Skeletal muscle tissue (tissue), 4 donors: ENCODE measurements around the gene ZNF12. TPM values are rescaled to one million over a fixed set of nuclear protein-coding genes. Genes with fewer than 3 reads are reported as not detected.
A peak's percentile ranks its signal among the peaks of the same experiment; 100 is the strongest.

Experiments
- H3K27ac ChIP-seq: one replicate; pipeline ENCODE4 v1.7.0; 2013; ENCODE audit warnings: mild to moderate bottlenecking, low read depth, low read length, inconsistent platforms
- H3K27me3 ChIP-seq, 3 donors: one replicate each; pipeline ENCODE4 v1.7.0; 2013; ENCODE audit warnings: low read length in 3 of 3; ENCODE audit not compliant: control insufficient read depth in 3 of 3, insufficient read depth in 3 of 3
- H3K36me3 ChIP-seq, 3 donors: one replicate each; pipeline ENCODE4 v1.7.0; 2013; ENCODE audit warnings: low read length in 3 of 3; ENCODE audit not compliant: control insufficient read depth in 3 of 3, insufficient read depth in 3 of 3
- H3K4me1 ChIP-seq, 3 donors: one replicate each; pipeline ENCODE4 v1.7.0; 2013; ENCODE audit warnings: low read length in 3 of 3, mild to moderate bottlenecking in 3 of 3; ENCODE audit not compliant: control insufficient read depth in 3 of 3, insufficient read depth in 3 of 3
- H3K4me3 ChIP-seq, 3 donors: one replicate each; pipeline ENCODE4 v1.7.0; 2013; ENCODE audit warnings: low read length in 3 of 3
- H3K9ac ChIP-seq, 3 donors: one replicate each; pipeline ENCODE4 v1.7.0; 2013; ENCODE audit warnings: low read length in 3 of 3, mild to moderate bottlenecking in 3 of 3, moderate library complexity in 2 of 3, low read depth in 1 of 3
- H3K9me3 ChIP-seq, 3 donors: one replicate each; pipeline ENCODE4 v1.7.0; 2013; ENCODE audit warnings: low read length in 3 of 3; ENCODE audit not compliant: control insufficient read depth in 3 of 3
- total RNA-seq: library from RNA; depleted of rRNA; stranded (reverse); fragments of >200 nt; gene quantifications from one replicate; pipeline ENCODE4 v1.2.3, GENCODE V29; 2014
- donor health status: Osteomylitis.

Gene ZNF12
- total RNA-seq, 1 donor from 2014 or later: 17.7 TPM

DNA sequence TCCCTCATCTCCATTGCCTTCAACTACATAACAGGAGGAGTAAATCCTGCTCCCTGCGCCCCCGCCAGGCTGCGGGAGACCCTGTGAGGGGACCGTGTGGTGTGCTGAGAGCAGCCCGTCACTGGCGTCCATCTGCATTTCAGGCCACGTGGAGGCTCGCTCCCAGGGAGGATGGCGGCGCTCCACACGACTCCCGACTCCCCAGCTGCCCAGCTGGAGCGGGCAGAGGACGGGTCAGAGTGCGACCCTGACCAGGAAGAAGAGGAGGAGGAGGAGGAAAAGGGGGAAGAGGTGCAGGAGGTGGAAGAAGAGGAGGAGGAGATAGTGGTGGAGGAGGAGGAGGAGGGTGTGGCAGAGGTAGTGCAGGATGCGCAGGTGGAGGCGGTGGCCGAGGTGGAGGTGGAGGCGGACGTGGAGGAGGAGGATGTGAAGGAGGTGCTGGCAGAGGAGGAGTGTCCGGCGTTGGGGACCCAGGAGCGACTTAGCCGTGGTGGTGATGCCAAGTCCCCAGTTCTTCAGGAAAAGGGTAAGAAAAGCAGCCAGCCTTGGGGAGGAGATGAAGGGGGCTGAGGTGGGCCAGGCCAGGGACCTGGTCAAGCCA, 64.4 kb downstream of the ZNF12 start:
- peaks cover 10 to 19% (median 10%) of the 10 kb centered on the region in 3 donors for H3K4me1 ChIP-seq
- H3K9me3 ChIP-seq: no peaks in the 10 kb centered on the region
- no peak overlapping the region for H3K27ac ChIP-seq
- no peak overlapping the region for H3K4me3 ChIP-seq
- peaks cover 49 to 56% (median 53%) of the 10 kb centered on the region in 3 donors for H3K36me3 ChIP-seq
- no peak overlapping the region for H3K9ac ChIP-seq
- H3K27me3 ChIP-seq: no peaks in the 10 kb centered on the region

DNA sequence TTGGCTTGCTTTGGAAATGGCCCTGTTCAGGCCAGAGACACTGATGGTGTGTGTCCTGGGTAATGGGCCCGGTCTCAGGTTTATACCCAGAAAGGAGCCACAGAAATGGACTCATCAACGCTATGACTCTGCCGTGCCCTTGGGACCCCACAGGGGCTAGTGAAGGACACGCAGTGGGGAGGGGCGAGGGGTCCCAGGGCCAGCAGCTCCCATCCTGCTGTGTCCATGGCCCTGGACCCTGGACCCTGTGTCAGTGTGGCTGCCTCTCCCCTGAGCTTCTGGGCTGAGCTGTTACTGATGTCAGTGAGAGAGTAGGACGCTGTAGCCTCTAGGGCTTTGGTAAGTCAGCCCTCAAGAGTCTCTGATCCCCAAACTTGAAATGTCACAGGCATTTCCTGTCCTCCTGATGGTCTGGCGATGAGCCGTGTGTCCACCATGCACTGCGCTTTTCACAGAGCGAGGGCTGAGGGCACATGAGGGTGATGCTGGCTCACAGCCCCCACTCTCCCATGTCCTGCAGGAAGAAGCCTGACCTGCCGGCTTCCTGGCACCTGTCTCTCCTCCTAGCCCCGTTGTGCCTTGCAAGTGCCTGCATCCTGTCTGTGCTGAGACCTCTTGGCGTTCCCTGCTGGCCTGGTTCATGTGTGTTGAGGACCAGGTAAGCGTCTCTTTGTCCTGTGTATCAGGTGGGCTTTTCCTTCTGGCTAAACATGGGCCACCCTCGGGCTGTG, 65.3 kb downstream of the ZNF12 start:
- Histone ChIP-seq H3K4me3 (no peak overlapping the region), H3K9me3 (no peaks in the 10 kb centered on the region), H3K9ac (no peak overlapping the region), H3K36me3 (peaks cover 46 to 53% (median 51%) of the 10 kb centered on the region in 3 donors), H3K27me3 (no peaks in the 10 kb centered on the region), H3K4me1 (peaks cover 11 to 20% (median 11%) of the 10 kb centered on the region in 3 donors), H3K27ac (no peak overlapping the region)

DNA sequence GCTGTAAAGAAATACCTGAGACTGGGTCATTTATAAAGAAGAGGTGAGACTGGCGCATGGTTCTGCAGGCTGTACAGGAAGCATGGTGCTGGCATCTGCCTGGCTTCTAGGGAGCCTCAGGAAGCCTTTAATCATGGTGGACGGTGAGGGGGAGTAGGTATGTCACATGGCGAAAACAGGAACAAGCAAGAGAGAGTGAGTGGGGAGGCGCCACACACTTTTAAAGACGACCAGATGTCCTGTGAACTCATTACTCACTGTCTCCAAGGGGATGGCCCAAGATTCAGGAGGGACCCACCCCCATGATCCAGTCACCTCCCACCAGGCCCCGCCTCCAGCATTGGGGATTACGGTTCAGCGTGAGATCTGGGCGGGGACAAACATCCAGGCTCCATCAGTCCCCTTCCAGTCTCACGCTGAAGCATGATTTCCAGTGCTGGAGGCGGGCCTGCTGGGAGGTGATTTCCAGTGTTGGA, 66.5 kb downstream of the ZNF12 start:
- H3K36me3 ChIP-seq: peaks cover 41 to 47% (median 45%) of the 10 kb centered on the region in 3 donors
- H3K9ac ChIP-seq: no peak overlapping the region
- no peaks in the 10 kb centered on the region for H3K27me3 ChIP-seq
- no peak overlapping the region for H3K27ac ChIP-seq
- H3K9me3 ChIP-seq: no peaks in the 10 kb centered on the region
- peaks cover 14 to 23% (median 15%) of the 10 kb centered on the region in 3 donors for H3K4me1 ChIP-seq
- no peak overlapping the region for H3K4me3 ChIP-seq

DNA sequence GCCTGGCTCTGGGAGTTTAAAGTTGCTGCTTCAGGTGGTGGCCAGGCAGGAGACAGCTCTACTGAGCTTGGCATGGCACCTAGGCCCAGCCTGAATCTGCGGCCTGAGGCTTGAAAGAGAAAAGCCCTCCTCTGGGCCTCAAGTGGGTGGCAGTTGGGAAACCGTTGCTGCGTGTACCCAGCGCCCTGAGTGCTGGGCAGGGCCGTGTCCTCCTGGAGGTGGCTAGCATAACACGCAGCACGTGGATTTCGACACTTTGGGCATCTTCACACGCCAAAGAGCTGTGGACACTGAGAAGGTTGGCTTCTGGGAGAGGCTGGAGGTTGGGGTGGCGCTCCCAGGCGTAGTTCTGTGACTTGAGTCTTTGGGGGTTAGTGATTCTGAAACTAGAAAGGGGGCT, 67.1 kb downstream of the ZNF12 start:
- H3K4me1 ChIP-seq: peaks cover 14 to 23% (median 15%) of the 10 kb centered on the region in 3 donors
- no peaks in the 10 kb centered on the region for H3K27me3 ChIP-seq
- H3K9me3 ChIP-seq: no peaks in the 10 kb centered on the region
- H3K9ac ChIP-seq: peak overlapping the region in 1 of 3 donors; percentile 40
- no peak overlapping the region for H3K4me3 ChIP-seq
- peaks cover 35 to 42% (median 38%) of the 10 kb centered on the region in 3 donors for H3K36me3 ChIP-seq
- no peak overlapping the region for H3K27ac ChIP-seq

DNA sequence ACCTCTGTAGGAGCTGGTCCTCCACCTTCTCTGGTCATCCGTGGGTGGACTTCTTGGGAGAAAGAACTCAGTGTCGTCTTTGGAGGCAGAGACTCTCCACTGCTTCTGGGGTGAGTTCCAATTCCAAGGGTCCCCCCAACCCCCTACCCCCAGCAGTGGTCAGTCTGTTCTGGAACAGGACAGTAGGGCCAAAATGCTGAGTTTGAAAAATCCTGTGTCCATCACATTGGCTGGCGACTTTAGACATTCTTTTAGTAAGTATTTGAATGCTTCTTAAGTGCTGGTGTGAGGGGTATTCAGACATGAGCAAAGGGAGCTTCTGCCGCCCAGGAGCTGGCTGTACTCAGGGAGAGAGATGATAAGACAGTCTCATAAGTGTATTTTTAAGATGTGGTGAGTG, 67.7 kb downstream of the ZNF12 start:
- Histone ChIP-seq H3K9me3 (no peaks in the 10 kb centered on the region), H3K27me3 (no peaks in the 10 kb centered on the region), H3K9ac (peak overlapping the region in 2 of 3 donors; percentile 83 to 87), H3K4me3 (peak overlapping the region in 1 of 3 donors; percentile 85), H3K4me1 (peaks cover 14 to 23% (median 15%) of the 10 kb centered on the region in 3 donors), H3K36me3 (peaks cover 30 to 36% (median 32%) of the 10 kb centered on the region in 3 donors), H3K27ac (no peak overlapping the region)

Other genes starting within 250 kb of the ZNF12 start
- 137 TPM for gene KDELR2, start 222.8 kb downstream of the ZNF12 start, total RNA-seq
- gene GRID2IP, start 155.5 kb downstream of the ZNF12 start, total RNA-seq: not detected
- 68.9 TPM for gene ZDHHC4, start 129.5 kb downstream of the ZNF12 start, total RNA-seq
- 10.4 TPM for gene INTS15, start 116.9 kb downstream of the ZNF12 start, total RNA-seq
- 12.0 TPM for gene ZNF853, start 91.3 kb downstream of the ZNF12 start, total RNA-seq
- gene ZNF316, start 69.6 kb downstream of the ZNF12 start, total RNA-seq: 9.9 TPM
- 1.0 TPM for gene RSPH10B2, start 47.2 kb upstream of the ZNF12 start, total RNA-seq
- gene CCZ1B, start 119.3 kb upstream of the ZNF12 start, total RNA-seq: 83.0 TPM